ENCODE data around the gene KCNK18. TPM values are rescaled to one million over a fixed set of nuclear protein-coding genes. Genes with fewer than 3 reads are reported as not detected.
A peak's percentile ranks its signal among the peaks of the same experiment; 100 is the strongest.

The KCNK18 gene
- total RNA-seq, 1 donor = not detected

GRCh38 chr10:117174439-117175214 lies 22.7 kb upstream of the KCNK18 start:
- peak overlapping the region; percentile 63 for H3K4me3 ChIP-seq (ENCODE audit: insufficient read depth, low read length)
- DNase-seq (ENCODE audit: insufficient read length, low spot score, missing footprints) = peak; percentile 94

DNA sequence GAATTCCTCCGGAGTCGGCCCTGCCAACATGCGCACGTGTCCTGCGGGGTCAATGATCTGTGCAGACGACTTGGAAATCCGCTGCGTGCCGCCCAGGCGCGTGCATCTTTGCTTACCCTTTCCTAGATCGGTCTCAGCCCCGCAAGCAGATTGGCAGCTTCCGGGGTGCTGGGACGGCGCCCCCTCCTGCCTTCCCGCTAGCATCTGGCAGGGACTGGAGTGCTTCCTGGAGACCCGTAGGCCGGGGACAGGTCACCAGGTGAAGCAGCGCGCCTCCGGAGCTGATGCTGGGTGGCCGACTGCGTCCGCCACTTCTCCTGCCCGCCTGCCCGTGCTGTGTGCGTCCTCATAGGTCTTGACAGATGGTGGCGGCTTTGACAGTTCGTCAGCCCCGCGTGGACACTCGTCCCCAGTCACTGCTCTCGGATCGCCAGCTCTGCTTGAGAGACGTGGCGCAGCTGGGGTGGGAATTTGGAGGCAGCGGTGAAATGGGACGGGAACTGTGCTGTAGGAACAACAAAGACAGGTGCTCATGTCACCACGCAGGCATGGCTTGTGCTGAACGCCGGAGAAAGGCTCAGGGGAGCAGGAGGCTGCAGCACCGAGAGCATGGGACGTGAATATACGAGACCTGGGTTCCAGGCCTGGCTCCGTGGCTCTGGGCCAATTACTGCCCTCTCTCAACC lies 21.9 kb upstream of the KCNK18 start:
- Histone ChIP-seq H3K27me3 (ENCODE audit: insufficient read depth, low read length) (peaks cover 35% of the 10 kb centered on the region), H3K4me1 (ENCODE audit: insufficient read depth, low read length) (peaks cover 8% of the 10 kb centered on the region), H3K27ac (ENCODE audit: low read depth, low read length) (no peak overlapping the region), H2AFZ (ENCODE audit: low read length) (peak overlapping the region; percentile 91), H4K20me1 (ENCODE audit: insufficient read depth, low read length) (no peaks in the 10 kb centered on the region), H3K4me2 (ENCODE audit: insufficient read depth, low read length) (peak overlapping the region; percentile 93), H3K4me3 (ENCODE audit: insufficient read depth, low read length) (peak overlapping the region; percentile 63), H3K79me2 (ENCODE audit: insufficient read depth, low read length) (no peaks in the 10 kb centered on the region), H3K36me3 (ENCODE audit: insufficient read depth, low read length) (no peaks in the 10 kb centered on the region), H3K9me3 (ENCODE audit: low read depth, low read length) (no peaks in the 10 kb centered on the region)
- DNase-seq (ENCODE audit: insufficient read length, low spot score, missing footprints) = no peak
- no peak for TF ChIP-seq CTCF (IDR thresholded peaks at IDR 0.05; ENCODE audit: extremely low read depth, low read depth, low read length)

More at GRCh38 chr10:117174439-117175214, 22.7 kb upstream of the KCNK18 start:
- Histone ChIP-seq H2AFZ (ENCODE audit: low read length) (peak overlapping the region; percentile 91), H3K79me2 (ENCODE audit: insufficient read depth, low read length) (no peaks in the 10 kb centered on the region), H3K4me1 (ENCODE audit: insufficient read depth, low read length) (peaks cover 8% of the 10 kb centered on the region), H3K27me3 (ENCODE audit: insufficient read depth, low read length) (peaks cover 42% of the 10 kb centered on the region), H3K4me2 (ENCODE audit: insufficient read depth, low read length) (peak overlapping the region; percentile 93), H3K9me3 (ENCODE audit: low read depth, low read length) (no peaks in the 10 kb centered on the region), H3K27ac (ENCODE audit: low read depth, low read length) (no peak overlapping the region), H3K36me3 (ENCODE audit: insufficient read depth, low read length) (no peaks in the 10 kb centered on the region), H4K20me1 (ENCODE audit: insufficient read depth, low read length) (no peaks in the 10 kb centered on the region)
- TF ChIP-seq CTCF (IDR thresholded peaks at IDR 0.05; ENCODE audit: extremely low read depth, low read depth, low read length) = peak; percentile 93

GRCh38 chr10:117175901-117176534 lies 21.3 kb upstream of the KCNK18 start:
- peak overlapping the region; percentile 91 for H2AFZ ChIP-seq (ENCODE audit: low read length)
- H4K20me1 ChIP-seq (ENCODE audit: insufficient read depth, low read length) = no peaks in the 10 kb centered on the region
- peak; percentile 94 for DNase-seq (ENCODE audit: insufficient read length, low spot score, missing footprints)
- no peak overlapping the region for H3K27ac ChIP-seq (ENCODE audit: low read depth, low read length)
- H3K27me3 ChIP-seq (ENCODE audit: insufficient read depth, low read length) = peaks cover 28% of the 10 kb centered on the region
- no peaks in the 10 kb centered on the region for H3K36me3 ChIP-seq (ENCODE audit: insufficient read depth, low read length)
- no peaks in the 10 kb centered on the region for H3K79me2 ChIP-seq (ENCODE audit: insufficient read depth, low read length)
- no peaks in the 10 kb centered on the region for H3K9me3 ChIP-seq (ENCODE audit: low read depth, low read length)
- peak overlapping the region; percentile 63 for H3K4me3 ChIP-seq (ENCODE audit: insufficient read depth, low read length)
- H3K4me1 ChIP-seq (ENCODE audit: insufficient read depth, low read length) = peaks cover 8% of the 10 kb centered on the region
- TF ChIP-seq CTCF (IDR thresholded peaks at IDR 0.05; ENCODE audit: extremely low read depth, low read depth, low read length) = peak; percentile 89
- H3K4me2 ChIP-seq (ENCODE audit: insufficient read depth, low read length) = peak overlapping the region; percentile 93

GRCh38 chr10:117178190-117178589 lies 19.1 kb upstream of the KCNK18 start:
- H3K9me3 ChIP-seq (ENCODE audit: low read depth, low read length) = no peaks in the 10 kb centered on the region
- no peaks in the 10 kb centered on the region for H3K79me2 ChIP-seq (ENCODE audit: insufficient read depth, low read length)
- no peak overlapping the region for H3K4me2 ChIP-seq (ENCODE audit: insufficient read depth, low read length)
- no peaks in the 10 kb centered on the region for H4K20me1 ChIP-seq (ENCODE audit: insufficient read depth, low read length)
- H3K4me3 ChIP-seq (ENCODE audit: insufficient read depth, low read length) = no peak overlapping the region
- H3K27ac ChIP-seq (ENCODE audit: low read depth, low read length) = no peak overlapping the region
- H2AFZ ChIP-seq (ENCODE audit: low read length) = no peak overlapping the region
- TF ChIP-seq CTCF (IDR thresholded peaks at IDR 0.05; ENCODE audit: extremely low read depth, low read depth, low read length) = no peak
- peaks cover 8% of the 10 kb centered on the region for H3K4me1 ChIP-seq (ENCODE audit: insufficient read depth, low read length)
- H3K36me3 ChIP-seq (ENCODE audit: insufficient read depth, low read length) = no peaks in the 10 kb centered on the region
- no peak for DNase-seq (ENCODE audit: insufficient read length, low spot score, missing footprints)
- peaks cover 8% of the 10 kb centered on the region for H3K27me3 ChIP-seq (ENCODE audit: insufficient read depth, low read length)

All from osteoblast (primary cell).